ENCODE measurements around the gene DISP2.

DNA sequence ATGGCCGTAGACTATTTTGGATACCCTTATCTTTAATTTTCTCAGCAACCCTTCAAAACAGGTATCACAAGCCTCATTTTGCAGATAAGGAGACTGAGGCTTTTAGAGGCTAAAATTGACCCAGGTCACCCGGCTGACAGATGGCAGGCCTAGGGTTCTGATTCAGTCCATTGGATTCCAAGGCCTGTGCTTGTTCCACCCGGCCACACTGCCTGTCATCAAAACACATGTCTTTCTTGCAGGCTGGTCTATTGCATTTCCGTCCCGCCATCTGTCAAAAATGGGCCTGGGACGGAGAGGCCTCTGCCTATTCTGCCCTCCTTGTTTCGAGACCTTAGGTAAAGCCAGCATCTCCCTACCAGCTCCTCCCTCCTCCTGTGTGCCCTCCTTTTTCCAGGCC, 26.4 kb upstream of the DISP2 start:
- TF ChIP-seq, protein P1, sequence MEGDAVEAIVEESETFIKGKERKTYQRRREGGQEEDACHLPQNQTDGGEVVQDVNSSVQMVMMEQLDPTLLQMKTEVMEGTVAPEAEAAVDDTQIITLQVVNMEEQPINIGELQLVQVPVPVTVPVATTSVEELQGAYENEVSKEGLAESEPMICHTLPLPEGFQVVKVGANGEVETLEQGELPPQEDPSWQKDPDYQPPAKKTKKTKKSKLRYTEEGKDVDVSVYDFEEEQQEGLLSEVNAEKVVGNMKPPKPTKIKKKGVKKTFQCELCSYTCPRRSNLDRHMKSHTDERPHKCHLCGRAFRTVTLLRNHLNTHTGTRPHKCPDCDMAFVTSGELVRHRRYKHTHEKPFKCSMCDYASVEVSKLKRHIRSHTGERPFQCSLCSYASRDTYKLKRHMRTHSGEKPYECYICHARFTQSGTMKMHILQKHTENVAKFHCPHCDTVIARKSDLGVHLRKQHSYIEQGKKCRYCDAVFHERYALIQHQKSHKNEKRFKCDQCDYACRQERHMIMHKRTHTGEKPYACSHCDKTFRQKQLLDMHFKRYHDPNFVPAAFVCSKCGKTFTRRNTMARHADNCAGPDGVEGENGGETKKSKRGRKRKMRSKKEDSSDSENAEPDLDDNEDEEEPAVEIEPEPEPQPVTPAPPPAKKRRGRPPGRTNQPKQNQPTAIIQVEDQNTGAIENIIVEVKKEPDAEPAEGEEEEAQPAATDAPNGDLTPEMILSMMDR (IDR thresholded peaks at IDR 0.05) = no peak
- no peak for TF ChIP-seq EP300 (IDR thresholded peaks at IDR 0.05; ENCODE audit: low read depth)
- TF ChIP-seq POLR2AphosphoS5 (IDR thresholded peaks at IDR 0.05) = no peak
